Naive thymus-derived CD8-positive, alpha-beta T cell (primary cell): ENCODE data around the gene DENND5A. TPM values are rescaled to one million over a fixed set of nuclear protein-coding genes. Genes with fewer than 3 reads are reported as not detected.
"Not testable (repeated sequence)": the region's sequence is repeated elsewhere in the genome, so short reads cannot be mapped to it uniquely, and the experiment has no call there.

ENCODE experiments used
- ATAC-seq, 2 donors: fragments of 150-1000 bp; cut with Tn5 transposase in 1 of 2; sonication (Bioruptor Pico), chemical (Tn5 transposase) in 1 of 2; 1 replicate in 1 of 2; 2 replicates in 1 of 2; pipeline ENCODE4 v1.10.0; 2021; ENCODE audit warnings: mild to moderate bottlenecking in 2 of 2, moderate library complexity in 2 of 2
- POLR2A ChIA-PET: fragments of 350-600 bp; sonication (Branson Sonifier 250); formaldehyde crosslinking; loops from one replicate; lab custom pipeline; 2021; ENCODE audit warnings: antibody characterized with exemption; lab: Charles Lee
- DNase-seq, 10 donors: peaks; one replicate each; pipeline versions ENCODE4 v3.0.0 to v3.0.0-alpha.2; 2020 to 2022
- H3K27ac Mint-ChIP-seq, 10 donors: one replicate each; pipeline ENCODE4 v1.8.0; 2020 to 2022; ENCODE audit warnings: mild to moderate bottlenecking in 10 of 10, mixed read lengths in 10 of 10, moderate library complexity in 4 of 10, inconsistent platforms in 1 of 10
- H3K27me3 Mint-ChIP-seq, 5 donors: one replicate each; pipeline ENCODE4 v1.8.0; 2021 to 2022; ENCODE audit warnings: mixed read lengths in 5 of 5
- H3K36me3 Mint-ChIP-seq, 3 donors: one replicate each; pipeline ENCODE4 v1.8.0; 2020 to 2022; ENCODE audit warnings: mixed read lengths in 3 of 3, mild to moderate bottlenecking in 2 of 3, inconsistent platforms in 1 of 3
- H3K4me1 Mint-ChIP-seq, 4 donors: one replicate each; pipeline ENCODE4 v1.8.0; 2021 to 2022; ENCODE audit warnings: mixed read lengths in 4 of 4
- H3K4me3 Mint-ChIP-seq, 10 donors: one replicate each; pipeline ENCODE4 v1.8.0; 2020 to 2022; ENCODE audit warnings: mild to moderate bottlenecking in 10 of 10, mixed read lengths in 10 of 10, moderate library complexity in 6 of 10, inconsistent platforms in 1 of 10
- H3K9me3 Mint-ChIP-seq, 9 donors: one replicate each; pipeline ENCODE4 v1.8.0; 2020 to 2022; ENCODE audit warnings: mixed read lengths in 9 of 9, mild to moderate bottlenecking in 3 of 9, inconsistent platforms in 1 of 9, moderate library complexity in 1 of 9
- polyA plus RNA-seq, 3 donors: library from polyadenylated mRNA; unstranded; fragments of 300-500 nt; fragmentation: Illumina TruSeq; gene quantifications; one replicate each; pipeline ENCODE4 v1.2.3, GENCODE V29; 2021
- total RNA-seq, 8 experiments: library from RNA in 2 of 8; stranded (reverse) in 2 of 8; gene quantifications; one replicate each; pipeline ENCODE4 v1.2.3 and lab custom pipeline; 2021 to 2026

DENND5A gene
- total and polyA plus RNA-seq, 5 experiments from 2014 or later: 26.4 to 122 (median 65.3) TPM

DNA sequence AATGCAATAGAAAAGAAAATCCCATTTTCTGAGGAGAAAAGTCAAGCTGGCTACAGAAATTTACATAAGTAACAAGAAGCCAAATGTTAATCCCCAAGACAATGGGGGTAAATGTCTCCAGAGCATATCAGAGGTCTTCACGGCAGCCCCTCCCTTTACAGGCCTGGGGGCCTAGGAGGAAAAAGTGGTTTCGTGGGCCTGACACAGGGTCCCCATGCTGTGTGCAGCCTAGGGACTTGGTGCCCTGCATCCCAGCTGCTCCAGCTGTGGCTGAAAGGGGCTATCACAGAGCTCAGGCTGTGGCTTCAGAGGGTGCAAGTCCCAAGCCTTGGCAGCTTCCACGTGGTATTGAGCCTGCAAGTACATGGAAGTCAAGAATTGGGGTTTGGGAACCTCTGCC is 76.3 kb downstream of the DENND5A start:
- H3K9me3 Mint-ChIP-seq, ATAC-seq, H3K4me3 Mint-ChIP-seq, H3K27me3 Mint-ChIP-seq, POLR2A ChIA-PET, H3K27ac Mint-ChIP-seq, H3K4me1 Mint-ChIP-seq, DNase-seq: not testable (repeated sequence)
- peaks cover 14 to 71% (median 51%) of the 10 kb centered on the region in 3 donors for H3K36me3 Mint-ChIP-seq

DNA sequence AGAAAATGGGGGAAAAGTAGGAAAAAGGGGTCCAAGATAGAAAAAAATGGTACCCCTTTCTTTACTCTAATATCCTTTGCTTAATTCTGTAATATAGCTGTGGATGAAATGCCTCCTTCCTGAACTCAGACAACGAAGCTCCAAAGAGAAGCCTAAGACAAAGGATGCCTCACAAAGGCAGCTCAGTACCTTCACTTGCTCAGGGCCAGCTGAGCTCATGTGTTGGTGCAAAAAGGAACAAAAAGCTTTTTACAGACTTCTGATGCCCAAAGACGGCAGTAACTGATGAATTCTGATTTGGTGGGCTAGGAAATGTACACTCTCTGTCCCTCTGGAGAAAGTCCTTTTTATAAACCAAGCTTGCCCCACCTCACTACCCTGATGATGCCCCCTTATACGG is 77.5 kb downstream of the DENND5A start:
- ATAC-seq: no peak
- H3K9me3 Mint-ChIP-seq: peaks cover 0 to 3% (median 0%) of the 10 kb centered on the region in 9 donors
- no peak overlapping the region for H3K4me3 Mint-ChIP-seq
- peaks cover 14 to 63% (median 40%) of the 10 kb centered on the region in 3 donors for H3K36me3 Mint-ChIP-seq
- H3K4me1 Mint-ChIP-seq: peaks cover 0 to 2% (median under 1%) of the 10 kb centered on the region in 4 donors
- no peak overlapping the region for H3K27ac Mint-ChIP-seq
- POLR2A ChIA-PET: no interaction called here
- no peak for DNase-seq
- H3K27me3 Mint-ChIP-seq: no peaks in the 10 kb centered on the region

DNA sequence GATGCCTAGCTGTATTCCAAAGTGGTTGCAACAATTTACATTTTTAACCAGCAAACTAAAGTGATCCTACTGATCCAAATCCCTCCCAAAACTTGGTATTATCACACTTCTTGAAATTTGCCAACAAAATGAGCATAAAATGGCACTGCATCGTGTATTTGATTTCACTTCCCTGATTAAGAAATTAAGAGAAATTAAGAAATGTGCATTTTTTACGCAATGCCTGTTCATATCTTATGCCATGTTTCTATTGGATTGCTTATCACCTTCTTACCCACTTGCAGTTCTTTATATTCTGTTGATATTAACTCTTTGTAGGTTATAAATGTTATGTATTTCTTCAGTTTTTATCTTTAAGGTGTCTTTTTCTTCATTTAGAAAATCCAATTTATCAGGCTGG is 80.6 kb downstream of the DENND5A start:
- DNase-seq: no peak

DNA sequence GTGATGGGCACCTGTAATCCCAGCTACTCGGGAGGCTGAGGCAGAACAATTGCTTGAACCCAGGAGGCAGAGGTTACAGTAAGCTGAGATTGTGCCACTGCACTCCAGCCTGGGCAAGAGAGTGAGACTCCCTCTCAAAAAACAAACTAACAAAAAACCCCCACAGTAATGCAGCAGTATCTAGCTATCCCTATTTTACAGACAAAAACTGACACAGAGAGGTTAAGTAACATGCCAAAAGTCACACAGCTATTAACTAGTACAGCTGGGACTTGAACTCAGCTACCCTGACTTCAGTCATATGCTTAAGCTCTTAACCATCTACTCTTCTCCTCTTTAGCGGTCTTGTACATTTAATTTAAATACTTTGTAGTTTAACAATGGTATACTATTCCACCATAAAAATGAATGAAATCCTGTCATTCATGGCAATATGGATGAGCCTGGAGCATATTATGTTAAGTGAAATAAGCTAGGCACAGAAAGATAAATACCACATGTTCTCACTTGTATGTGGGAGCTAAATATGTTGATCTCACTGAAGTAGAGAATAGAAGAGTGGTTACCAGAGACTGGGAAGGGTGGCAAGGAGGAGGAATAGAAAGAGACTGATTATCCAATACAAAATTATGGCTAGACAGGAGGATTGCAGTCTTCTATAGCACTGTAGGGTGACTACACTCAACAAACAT is 82.8 kb downstream of the DENND5A start:
- H3K27ac Mint-ChIP-seq: peak overlapping the region in 4 of 10 donors; percentile 9 to 76 (median 36)
- POLR2A ChIA-PET: no interaction called here
- no peak for ATAC-seq

More for the DNA sequence above, 80.6 kb downstream of the DENND5A start:
- H3K4me3 Mint-ChIP-seq: no peak overlapping the region
- ATAC-seq: no peak
- POLR2A ChIA-PET: no interaction called here
- no peaks in the 10 kb centered on the region for H3K27me3 Mint-ChIP-seq
- no peaks in the 10 kb centered on the region for H3K9me3 Mint-ChIP-seq
- H3K27ac Mint-ChIP-seq: no peak overlapping the region
- peaks cover 0 to 59% (median 20%) of the 10 kb centered on the region in 3 donors for H3K36me3 Mint-ChIP-seq
- peaks cover 0 to 7% (median 3%) of the 10 kb centered on the region in 4 donors for H3K4me1 Mint-ChIP-seq

DNA sequence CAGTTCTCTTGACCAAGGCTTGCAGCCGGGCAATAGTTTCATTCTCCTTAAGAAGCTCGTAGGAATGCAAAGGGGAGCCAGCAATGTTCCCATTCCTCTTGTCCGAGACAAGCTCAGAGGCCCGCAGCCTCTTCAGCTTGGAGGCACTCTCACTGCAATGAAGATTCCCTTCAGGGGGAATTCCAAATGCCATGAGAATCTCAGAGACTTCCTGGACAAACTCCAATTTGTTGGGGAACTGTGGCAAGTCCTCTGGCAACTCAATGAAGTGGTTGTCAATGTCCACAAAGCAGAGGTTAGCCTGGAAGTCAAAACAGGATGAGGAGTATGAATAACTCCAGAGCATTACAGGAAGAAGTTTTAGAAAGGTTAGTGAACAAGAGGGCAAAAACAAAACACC is 84.4 kb downstream of the DENND5A start:
- no peaks in the 10 kb centered on the region for H3K9me3 Mint-ChIP-seq
- POLR2A ChIA-PET: no interaction called here
- H3K27ac Mint-ChIP-seq: peak overlapping the region in 4 of 10 donors; percentile 13 to 76 (median 56)
- H3K27me3 Mint-ChIP-seq: no peaks in the 10 kb centered on the region
- H3K4me3 Mint-ChIP-seq: no peak overlapping the region
- peaks cover 0 to 9% (median 3%) of the 10 kb centered on the region in 4 donors for H3K4me1 Mint-ChIP-seq
- DNase-seq: no peak
- peaks cover 0 to 70% (median 21%) of the 10 kb centered on the region in 3 donors for H3K36me3 Mint-ChIP-seq
- no peak for ATAC-seq

More for the DNA sequence above, 82.8 kb downstream of the DENND5A start:
- Mint-ChIP-seq H3K36me3 (peaks cover 0 to 65% (median 19%) of the 10 kb centered on the region in 3 donors), H3K27me3 (no peaks in the 10 kb centered on the region), H3K9me3 (no peaks in the 10 kb centered on the region), H3K4me1 (peaks cover 0 to 6% (median 2%) of the 10 kb centered on the region in 4 donors), H3K4me3 (no peak overlapping the region)
- DNase-seq: no peak

DNA sequence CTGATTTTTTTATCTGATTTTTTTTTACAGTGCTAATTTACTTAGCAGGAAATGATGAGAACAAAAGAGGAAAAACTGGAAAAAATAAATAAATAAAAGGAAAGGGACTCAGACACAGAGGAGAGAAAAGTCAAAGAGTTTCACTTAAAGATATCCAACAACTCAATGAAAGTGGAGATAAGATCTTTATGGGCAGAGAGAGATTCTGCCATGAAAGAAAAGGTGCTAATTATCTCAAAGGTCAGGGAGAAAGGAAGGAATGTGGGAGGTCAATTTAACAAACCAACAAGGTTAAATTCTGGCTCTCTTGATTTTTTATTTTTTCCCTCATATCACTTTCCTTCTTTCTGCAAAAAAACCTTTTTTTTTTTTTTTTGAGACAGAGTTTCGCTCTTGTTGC is 86.0 kb downstream of the DENND5A start:
- peaks cover 0 to 9% (median 2%) of the 10 kb centered on the region in 4 donors for H3K4me1 Mint-ChIP-seq
- no peak for ATAC-seq
- no peaks in the 10 kb centered on the region for H3K9me3 Mint-ChIP-seq
- H3K4me3 Mint-ChIP-seq: no peak overlapping the region
- DNase-seq: no peak
- peaks cover 0 to 74% (median 21%) of the 10 kb centered on the region in 3 donors for H3K36me3 Mint-ChIP-seq
- H3K27me3 Mint-ChIP-seq: no peaks in the 10 kb centered on the region
- H3K27ac Mint-ChIP-seq: peak overlapping the region in 1 of 10 donors; percentile 51
- POLR2A ChIA-PET: no interaction called here

DNA sequence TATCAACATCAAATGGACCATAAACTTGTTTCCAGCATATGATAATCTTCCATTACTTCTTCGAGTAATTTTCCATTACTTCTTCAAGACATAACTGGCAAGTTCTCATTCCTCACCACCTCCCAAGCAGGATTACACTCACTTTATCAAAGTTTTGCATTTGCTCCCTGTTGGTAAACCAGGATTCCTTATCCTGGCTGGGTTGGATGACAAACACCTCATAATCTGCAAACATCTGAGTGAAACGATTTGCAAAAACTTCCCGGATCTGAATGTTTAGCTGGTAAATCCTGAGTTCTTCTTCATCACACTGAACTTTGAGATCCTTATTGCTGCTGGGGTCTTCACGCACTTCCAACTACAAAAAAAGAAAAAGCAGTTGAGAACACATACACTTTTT is 86.4 kb downstream of the DENND5A start:
- POLR2A ChIA-PET: no interaction called here
- H3K36me3 Mint-ChIP-seq: peaks cover 0 to 76% (median 21%) of the 10 kb centered on the region in 3 donors
- H3K27ac Mint-ChIP-seq: peak overlapping the region in 1 of 10 donors; percentile 1
- H3K27me3 Mint-ChIP-seq: no peaks in the 10 kb centered on the region
- H3K9me3 Mint-ChIP-seq: no peaks in the 10 kb centered on the region
- DNase-seq (no peak), ATAC-seq (no peak)
- H3K4me1 Mint-ChIP-seq: peaks cover 0 to 9% (median 2%) of the 10 kb centered on the region in 4 donors
- H3K4me3 Mint-ChIP-seq: no peak overlapping the region

DNA sequence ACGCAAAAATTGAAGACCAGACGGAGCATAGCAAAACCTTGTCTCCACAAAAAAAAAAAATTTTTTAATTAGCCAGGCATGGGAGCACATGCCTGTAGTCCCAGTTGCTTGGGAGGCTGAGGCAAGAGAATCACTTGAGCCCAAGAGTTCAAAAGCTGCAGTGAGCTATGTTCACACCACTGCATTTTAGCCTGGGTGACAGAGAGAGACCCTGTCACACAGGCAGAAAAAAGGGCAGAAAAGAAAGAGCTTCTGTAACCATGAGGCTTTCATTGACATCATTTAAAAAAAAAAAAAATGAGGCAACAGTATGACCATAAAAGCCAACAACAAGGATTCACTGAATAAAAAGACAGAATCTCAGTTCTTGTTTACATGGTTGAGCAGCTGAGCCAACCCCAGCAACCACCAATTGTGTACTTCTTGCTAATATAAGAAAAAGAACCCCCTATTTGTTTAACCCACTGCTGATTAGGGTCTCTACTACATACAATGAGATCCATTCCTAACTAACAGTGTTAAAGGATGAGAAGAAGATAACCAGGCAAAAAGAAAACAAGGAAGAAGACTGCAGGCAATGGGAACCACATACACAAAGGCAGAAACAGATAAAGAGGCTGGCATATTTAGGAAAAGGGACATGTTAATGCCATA is 87.6 kb downstream of the DENND5A start:
- no peak for DNase-seq
- no peak overlapping the region for H3K4me3 Mint-ChIP-seq
- POLR2A ChIA-PET: no interaction called here
- no peaks in the 10 kb centered on the region for H3K9me3 Mint-ChIP-seq
- no peaks in the 10 kb centered on the region for H3K27me3 Mint-ChIP-seq
- H3K4me1 Mint-ChIP-seq: peaks cover 0 to 11% (median 2%) of the 10 kb centered on the region in 4 donors
- H3K27ac Mint-ChIP-seq: peak overlapping the region in 5 of 10 donors; percentile 7 to 72 (median 10)
- no peak for ATAC-seq
- peaks cover 0 to 84% (median 22%) of the 10 kb centered on the region in 3 donors for H3K36me3 Mint-ChIP-seq

DNA sequence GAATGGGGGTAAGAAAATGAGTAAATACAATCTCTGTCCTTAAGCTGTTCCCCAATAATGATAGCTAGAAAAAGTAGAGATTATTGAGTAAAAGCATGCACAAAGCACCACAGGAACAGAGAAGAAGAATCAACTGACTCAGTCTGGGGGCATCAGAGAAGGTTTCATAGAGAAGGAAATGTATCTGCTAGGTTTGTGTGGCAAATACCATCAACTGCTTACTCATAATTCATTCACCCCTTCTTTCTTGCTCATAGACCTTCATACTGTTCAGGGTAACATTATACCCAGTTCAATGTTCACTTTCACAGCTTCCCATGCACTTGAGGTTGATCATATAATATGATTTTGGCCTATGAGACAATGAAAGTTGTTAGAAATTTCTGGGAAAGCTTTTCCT is 88.6 kb downstream of the DENND5A start:
- no peaks in the 10 kb centered on the region for H3K27me3 Mint-ChIP-seq
- H3K36me3 Mint-ChIP-seq: peaks cover 0 to 92% (median 30%) of the 10 kb centered on the region in 3 donors
- POLR2A ChIA-PET: no interaction called here
- DNase-seq (no peak), ATAC-seq (no peak)
- H3K27ac Mint-ChIP-seq: peak overlapping the region in 5 of 10 donors; percentile 4 to 53 (median 6)
- H3K4me3 Mint-ChIP-seq: no peak overlapping the region
- H3K4me1 Mint-ChIP-seq: peaks cover 0 to 9% (median 4%) of the 10 kb centered on the region in 4 donors
- H3K9me3 Mint-ChIP-seq: no peaks in the 10 kb centered on the region

DNA sequence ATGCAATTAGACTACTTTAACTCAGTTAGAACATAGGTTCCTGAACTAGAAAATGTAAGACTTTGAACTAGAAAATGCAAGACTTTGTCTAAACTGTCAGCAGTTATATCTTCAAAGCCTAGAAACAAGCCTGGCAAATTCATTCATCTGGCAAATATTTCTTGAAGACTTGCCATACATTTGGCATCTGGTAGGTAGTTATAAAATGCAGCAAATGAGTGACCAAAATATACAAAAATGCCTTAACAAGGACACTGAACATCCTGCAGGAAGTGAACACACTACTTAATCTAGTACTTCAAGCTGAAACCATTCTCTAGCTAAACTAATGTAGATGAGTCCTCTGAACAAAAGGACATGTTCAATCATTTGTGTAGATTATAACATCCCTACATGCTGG is 89.0 kb downstream of the DENND5A start:
- ATAC-seq (no peak), DNase-seq (no peak)
- no peaks in the 10 kb centered on the region for H3K9me3 Mint-ChIP-seq
- H3K4me3 Mint-ChIP-seq: no peak overlapping the region
- H3K4me1 Mint-ChIP-seq: peaks cover 0 to 10% (median 5%) of the 10 kb centered on the region in 4 donors
- peak overlapping the region in 6 of 10 donors; percentile 4 to 53 (median 10) for H3K27ac Mint-ChIP-seq
- H3K27me3 Mint-ChIP-seq: no peaks in the 10 kb centered on the region
- POLR2A ChIA-PET: no interaction called here
- H3K36me3 Mint-ChIP-seq: peaks cover 0 to 94% (median 30%) of the 10 kb centered on the region in 3 donors

DNA sequence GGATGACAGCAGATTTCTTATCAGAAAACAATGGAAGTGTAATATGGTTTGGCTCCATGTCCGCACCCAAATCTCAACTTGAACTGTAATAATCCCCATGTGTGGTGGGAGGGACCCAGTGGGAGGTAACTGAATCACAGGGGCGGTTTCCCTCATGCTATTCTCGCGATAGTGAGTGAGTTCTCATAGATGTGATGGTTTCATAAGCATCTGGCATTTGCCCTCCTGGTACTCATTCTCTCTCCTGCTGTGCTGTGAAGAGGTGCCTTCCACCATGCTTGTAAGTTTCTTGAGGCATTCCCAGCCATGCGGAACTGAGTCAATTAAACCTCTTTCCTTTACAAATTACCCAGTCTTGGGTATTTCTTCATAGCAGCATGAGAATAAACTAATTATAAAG is 92.8 kb downstream of the DENND5A start:
- Mint-ChIP-seq H3K27ac (peak overlapping the region in 3 of 10 donors; percentile 32 to 34 (median 33)), H3K4me3 (no peak overlapping the region), H3K27me3 (no peaks in the 10 kb centered on the region), H3K4me1 (peaks cover 0 to 16% (median 12%) of the 10 kb centered on the region in 4 donors), H3K36me3 (peaks cover 8 to 94% (median 23%) of the 10 kb centered on the region in 3 donors), H3K9me3 (no peaks in the 10 kb centered on the region)
- DNase-seq (no peak), ATAC-seq (no peak)
- POLR2A ChIA-PET: no interaction called here

DNA sequence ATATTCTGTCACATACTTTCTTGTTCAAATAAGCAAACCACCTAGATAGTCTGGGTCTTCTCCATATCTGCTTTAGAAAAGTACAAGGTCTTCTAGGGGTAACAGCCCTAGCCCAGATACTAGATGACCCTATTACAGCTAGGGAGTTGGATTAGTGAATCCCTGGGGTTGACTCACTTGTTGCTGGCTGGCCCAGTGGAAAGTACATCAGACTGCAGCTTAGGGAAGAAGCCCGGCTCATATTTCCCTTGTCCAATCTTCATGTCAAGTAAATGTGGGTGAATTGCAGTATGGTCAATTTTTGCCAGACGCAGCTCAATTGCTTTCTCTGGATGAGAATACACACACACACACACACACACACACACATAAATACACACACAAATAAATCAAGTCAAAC is 94.7 kb downstream of the DENND5A start:
- peaks cover 2 to 22% (median 15%) of the 10 kb centered on the region in 4 donors for H3K4me1 Mint-ChIP-seq
- peak overlapping the region in 3 of 10 donors; percentile 23 to 72 (median 61) for H3K27ac Mint-ChIP-seq
- no peak for ATAC-seq
- POLR2A ChIA-PET: no interaction called here
- no peaks in the 10 kb centered on the region for H3K9me3 Mint-ChIP-seq
- DNase-seq: no peak
- no peaks in the 10 kb centered on the region for H3K27me3 Mint-ChIP-seq
- H3K4me3 Mint-ChIP-seq: no peak overlapping the region
- peaks cover 8 to 85% (median 21%) of the 10 kb centered on the region in 3 donors for H3K36me3 Mint-ChIP-seq
